ENCODE results near the gene UBAP2.
"Not testable (repeated sequence)": the region's sequence is repeated elsewhere in the genome, so short reads cannot be mapped to it uniquely, and the experiment has no call there.

Gene UBAP2

DNA sequence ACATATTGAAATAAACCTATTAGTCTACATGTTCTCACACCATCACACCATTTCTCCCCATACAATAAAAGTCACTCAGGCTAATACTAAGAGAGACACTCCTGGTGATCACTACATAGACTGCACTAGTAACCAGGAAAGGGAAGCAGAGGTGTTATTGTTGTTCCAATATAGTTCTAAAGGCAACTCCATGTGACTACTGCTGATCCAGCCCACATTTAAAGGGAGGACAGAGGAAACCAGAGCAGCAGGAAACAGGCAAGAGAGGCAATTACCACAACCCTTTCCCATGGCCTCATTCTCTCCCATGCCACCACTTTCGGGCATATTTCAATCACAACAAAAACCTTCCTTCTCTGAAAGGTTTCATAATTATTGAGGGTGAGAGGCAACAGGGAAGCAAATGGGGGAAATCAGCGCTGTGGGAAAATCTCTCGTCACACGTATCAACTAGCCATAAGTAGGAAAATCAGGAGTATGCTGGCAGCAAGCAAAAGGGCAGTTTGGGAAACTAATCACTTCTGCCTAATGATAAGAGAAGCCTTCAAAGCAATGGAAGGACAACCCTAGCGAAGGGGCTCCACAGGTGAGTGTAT, 1.8 kb downstream of the UBAP2 start:
- no peak for DNase-seq

- DNase-seq = no peak
These were observed 2.8 kb downstream of the UBAP2 start for GRCh38 chr9:34045903-34046302.

DNA sequence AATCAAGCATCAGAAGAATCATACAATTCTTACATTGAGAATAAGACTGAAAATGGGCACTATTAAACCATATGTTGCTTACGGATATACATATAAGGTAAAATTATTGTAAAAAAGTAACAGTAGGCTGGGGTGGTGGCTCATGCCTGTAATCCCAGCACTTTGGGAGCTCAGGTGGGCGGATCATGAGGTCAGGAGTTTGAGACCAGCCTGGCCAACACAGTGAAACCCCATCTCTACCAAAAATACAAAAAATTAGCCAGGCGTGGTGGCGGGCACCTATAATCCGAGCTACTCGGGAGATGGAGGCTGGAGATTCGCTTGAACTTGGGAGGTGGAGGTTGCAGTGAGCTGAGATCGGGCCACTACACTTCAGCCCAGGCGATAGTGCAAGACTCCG, 6.6 kb downstream of the UBAP2 start:
- not testable (repeated sequence) for DNase-seq

GRCh38 chr9:34038851-34039250, 9.8 kb downstream of the UBAP2 start:
- not testable (repeated sequence) for DNase-seq

GRCh38 chr9:34037626-34038025, 11.1 kb downstream of the UBAP2 start:
- no peak for DNase-seq

DNA sequence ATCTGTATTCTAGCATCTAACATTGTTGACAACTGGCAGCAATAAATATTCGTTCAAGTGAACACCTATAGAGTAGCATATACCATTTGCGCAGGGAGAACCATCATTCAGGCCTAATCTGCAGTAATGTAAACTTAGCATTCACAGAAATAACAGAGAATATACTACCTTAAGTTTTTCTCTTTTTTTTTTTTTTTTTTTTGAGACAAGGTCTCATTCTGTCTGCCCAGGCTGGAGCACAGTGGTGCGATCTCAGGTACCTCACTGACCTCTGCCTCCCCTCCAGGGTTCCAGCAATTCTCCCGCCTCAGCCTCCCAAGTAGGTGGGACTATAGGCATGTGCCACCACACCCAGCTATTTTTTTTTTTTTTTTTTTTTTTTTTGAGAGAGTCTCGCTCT, 12.1 kb downstream of the UBAP2 start:
- DNase-seq = no peak

- DNase-seq = no peak
These were observed 13.0 kb downstream of the UBAP2 start for GRCh38 chr9:34035656-34036055.

- no peak for DNase-seq
These were observed 14.0 kb downstream of the UBAP2 start for GRCh38 chr9:34034698-34035065.

DNA sequence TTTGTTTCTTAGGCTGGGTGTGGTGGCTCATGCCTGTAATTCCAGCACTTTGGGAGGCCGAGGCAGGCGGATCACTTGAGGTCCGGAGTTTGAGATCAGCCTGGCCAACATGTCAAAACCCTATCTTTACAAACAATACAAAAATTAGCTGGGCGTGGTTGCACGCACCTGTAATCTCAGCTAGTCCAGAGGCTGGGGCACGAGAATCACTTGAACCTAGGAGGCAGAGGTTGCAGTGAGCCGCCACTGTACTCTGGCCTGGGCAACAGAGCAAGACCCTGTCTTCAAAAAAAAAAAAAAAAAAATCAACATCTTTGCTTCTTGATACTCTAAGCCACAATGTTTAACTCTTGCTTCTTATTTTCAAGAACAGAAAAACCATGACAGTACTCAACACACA, 16.1 kb downstream of the UBAP2 start:
- DNase-seq = no peak

GRCh38 chr9:34027845-34028574, 20.7 kb downstream of the UBAP2 start:
- DNase-seq = no peak

DNA sequence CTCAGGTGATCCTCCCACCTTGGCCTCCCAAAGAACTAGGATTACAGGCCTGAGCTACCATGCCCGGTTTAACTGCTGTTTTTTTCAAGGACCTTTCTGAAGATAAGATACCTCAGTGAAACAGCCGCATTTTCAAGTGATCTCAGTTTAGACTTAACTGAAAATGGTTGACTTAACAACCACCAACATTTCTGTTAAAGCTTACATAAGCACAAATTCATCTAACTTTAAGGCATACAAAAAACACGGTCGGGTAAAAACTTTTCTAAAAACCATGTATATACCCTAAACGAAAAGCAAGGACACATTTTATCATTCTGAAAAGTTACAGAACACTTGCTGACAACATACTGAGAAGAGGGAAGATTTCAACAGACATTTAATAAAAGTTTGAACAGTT, 22.9 kb downstream of the UBAP2 start:
- DNase-seq = no peak

DNA sequence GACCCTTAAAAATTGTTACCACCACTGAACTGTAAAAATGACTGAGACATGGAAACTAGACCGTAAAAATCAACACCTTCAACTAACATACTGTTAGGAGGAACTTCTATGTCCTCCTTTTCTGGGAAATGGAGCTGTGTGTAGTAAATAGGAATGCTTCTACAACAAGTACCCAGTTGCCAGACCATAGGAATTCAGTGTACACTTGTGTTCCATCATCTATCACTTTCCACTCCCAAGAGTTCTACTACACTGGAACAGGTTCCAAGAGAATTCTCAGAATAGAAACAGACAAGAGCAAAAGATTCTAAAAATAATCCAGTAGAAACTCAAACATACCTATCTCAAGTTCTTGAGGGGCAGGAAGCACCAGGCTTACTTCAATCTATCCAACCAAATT, 23.6 kb downstream of the UBAP2 start:
- DNase-seq = no peak

DNA sequence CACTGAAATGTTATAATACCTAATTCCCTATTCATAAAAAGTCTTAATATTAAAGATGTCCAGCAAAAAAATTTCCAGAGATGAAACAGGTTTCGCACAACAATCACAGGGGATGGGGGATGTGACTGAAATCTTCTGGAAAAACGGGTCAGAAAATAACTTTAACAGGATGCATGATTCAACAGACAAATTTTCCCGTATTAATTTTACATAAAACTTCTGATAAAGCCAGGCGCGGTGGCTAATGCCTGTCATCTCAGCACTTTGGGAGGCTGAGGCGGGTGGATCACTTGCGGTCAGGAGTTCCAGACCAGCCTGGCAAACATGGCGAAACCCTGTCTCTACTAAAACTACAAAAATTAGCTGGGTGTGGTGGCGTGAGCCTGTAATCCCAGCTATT, 24.2 kb downstream of the UBAP2 start:
- DNase-seq = not testable (repeated sequence)

- DNase-seq = no peak
These were observed 32.5 kb downstream of the UBAP2 start for GRCh38 chr9:34016149-34016548.

GRCh38 chr9:34010979-34011378, 37.7 kb downstream of the UBAP2 start:
- DNase-seq = no peak

GRCh38 chr9:34001951-34002350, 46.7 kb downstream of the UBAP2 start:
- no peak for DNase-seq

- no peak for DNase-seq
These were observed 47.4 kb downstream of the UBAP2 start for GRCh38 chr9:34001298-34001697.

- no peak for DNase-seq
These were observed 53.2 kb downstream of the UBAP2 start for GRCh38 chr9:33995449-33995848.

DNA sequence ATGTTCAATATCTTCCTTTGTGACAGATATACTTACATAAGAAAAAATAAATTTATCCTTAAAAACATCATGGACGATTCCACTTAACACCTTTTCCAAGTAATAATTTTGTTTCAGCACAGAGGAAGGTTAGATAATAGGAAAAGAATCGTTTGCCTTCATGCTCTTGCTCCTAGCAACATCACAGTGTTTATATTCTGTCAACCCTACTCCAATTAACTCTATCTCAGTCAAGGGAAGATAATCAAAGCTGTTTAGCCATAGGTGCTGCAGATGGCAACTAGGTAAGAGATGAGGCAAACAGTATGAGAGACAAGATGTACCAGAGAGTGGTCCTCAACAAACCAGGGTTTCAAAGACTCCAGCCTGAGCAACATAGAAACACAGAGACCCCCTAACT, 55.6 kb downstream of the UBAP2 start:
- no peak for DNase-seq

DNA sequence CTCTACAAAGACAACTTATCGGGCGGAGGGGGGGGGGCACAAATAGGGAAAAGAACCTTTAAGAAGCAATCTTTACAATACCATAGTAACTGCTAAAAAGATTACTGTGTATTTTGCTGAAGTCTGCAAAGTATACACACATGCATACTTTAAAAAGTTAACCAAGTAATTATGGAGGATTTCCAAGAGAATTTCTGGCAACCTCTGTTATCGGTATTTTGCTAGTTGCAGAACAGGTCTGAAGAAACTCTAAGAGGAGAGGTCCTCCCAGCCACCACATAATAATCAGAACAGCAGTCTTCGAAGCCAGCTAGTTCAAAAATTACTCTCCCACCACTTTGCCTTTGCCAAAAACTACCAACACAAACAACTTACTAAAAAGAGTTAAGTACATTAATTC, 56.1 kb downstream of the UBAP2 start:
- DNase-seq = no peak

- DNase-seq = no peak
These were observed 60.3 kb downstream of the UBAP2 start for GRCh38 chr9:33988219-33988890.

- DNase-seq = no peak
These were observed 72.3 kb downstream of the UBAP2 start for GRCh38 chr9:33976414-33976813.

DNA sequence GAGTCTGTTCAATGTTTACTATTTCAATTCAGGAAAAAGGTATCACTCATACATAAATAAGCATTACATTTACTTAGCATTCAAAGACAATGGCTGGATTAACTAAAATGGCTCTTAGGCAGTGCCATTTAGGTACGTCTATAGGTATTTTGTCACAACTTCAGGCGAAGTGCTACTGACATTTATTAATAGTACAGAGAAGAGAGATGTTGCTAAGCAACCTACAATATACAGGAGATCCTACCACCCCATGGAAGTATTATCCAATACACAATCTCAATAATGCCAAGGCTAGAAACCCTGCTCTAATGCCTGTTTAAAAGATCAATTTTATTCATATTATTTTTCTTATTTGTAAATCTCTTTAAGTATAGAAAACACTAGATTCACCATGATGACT, 76.0 kb downstream of the UBAP2 start:
- DNase-seq = no peak

GRCh38 chr9:33964086-33964768, 84.5 kb downstream of the UBAP2 start:
- no peak for DNase-seq

Measured in activated gamma-delta T cell (primary cell).